HG03520 (cell line): ENCODE results near the gene AAMDC.
"Not testable (repeated sequence)": the region's sequence is repeated elsewhere in the genome, so short reads cannot be mapped to it uniquely, and the experiment has no call there.

Experiments
- ATAC-seq: cut with Tn5 transposase; IDR thresholded peaks from one replicate; pipeline ENCODE4 v1.9.1; 2021; ENCODE audit warnings: mild to moderate bottlenecking, moderate library complexity; ENCODE audit not compliant: unreplicated experiment

The AAMDC gene

GRCh38 chr11:77883775-77884174, 62.8 kb downstream of the AAMDC start:
- no peak for ATAC-seq

DNA sequence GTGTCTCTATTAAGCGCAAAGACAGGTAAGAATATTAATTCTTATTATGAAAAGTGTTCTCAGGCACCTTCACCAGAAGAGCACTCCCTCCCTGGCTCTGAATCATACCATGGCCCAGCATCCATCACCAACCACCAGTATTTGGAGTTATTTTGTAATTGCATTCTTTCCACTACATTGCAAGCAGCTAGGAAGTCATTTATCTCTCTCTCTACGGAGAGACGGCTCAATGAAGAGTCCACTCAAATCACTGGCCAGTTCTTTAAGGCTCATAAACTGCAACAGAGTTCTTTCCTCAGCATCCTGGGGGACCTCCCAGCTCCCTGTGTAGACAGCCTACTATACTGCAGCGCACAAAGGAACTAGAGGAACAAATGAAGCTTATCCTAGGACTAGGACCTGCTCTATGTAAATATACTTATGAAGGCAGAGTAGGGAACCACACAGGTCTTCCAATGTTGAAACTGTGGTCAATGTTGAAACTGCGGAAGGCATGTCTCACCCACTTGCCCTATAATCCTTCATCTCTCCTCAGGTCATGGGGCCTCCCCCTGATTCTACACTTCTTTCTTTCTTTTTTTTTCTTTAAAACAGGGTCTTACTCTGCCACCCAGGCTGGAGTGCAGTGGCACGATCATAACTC, 63.4 kb downstream of the AAMDC start:
- no peak for ATAC-seq

DNA sequence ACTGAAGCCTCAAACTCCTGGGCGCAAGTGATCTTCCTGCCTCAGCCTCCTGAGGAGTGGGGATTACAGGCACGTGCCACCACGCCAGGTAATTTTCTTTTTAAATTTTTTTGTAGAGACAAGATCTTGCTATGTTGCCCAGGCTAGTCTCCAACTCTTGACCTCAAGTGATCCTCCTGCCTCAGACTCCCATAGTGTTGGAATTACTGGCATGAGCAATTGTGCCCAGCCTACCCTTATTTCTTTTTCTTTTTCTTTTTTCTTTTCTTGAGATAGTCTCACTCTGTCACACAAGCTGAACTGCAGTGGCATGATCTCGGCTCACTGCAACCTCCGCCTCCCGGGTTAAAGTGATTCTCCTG, 63.9 kb downstream of the AAMDC start:
- no peak for ATAC-seq

- ATAC-seq: no peak
Measured at GRCh38 chr11:77886401-77886800, 65.5 kb downstream of the AAMDC start.

DNA sequence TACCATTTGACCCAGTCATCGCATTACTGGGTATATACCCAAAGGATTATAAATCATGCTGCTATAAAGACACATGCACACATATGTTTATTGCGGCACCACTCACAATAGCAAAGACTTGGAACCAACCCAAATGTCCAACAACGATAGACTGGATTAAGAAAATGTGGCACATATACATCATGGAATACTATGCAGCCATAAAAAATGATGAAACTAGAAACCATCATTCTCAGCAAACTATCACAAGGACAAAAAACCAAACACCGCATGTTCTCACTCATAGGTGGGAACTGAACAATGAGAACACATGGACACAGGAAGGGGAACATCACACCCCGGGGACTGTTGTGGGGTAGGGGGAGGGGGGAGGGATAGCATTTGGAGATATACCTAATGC, 68.1 kb downstream of the AAMDC start:
- not testable (repeated sequence) for ATAC-seq

DNA sequence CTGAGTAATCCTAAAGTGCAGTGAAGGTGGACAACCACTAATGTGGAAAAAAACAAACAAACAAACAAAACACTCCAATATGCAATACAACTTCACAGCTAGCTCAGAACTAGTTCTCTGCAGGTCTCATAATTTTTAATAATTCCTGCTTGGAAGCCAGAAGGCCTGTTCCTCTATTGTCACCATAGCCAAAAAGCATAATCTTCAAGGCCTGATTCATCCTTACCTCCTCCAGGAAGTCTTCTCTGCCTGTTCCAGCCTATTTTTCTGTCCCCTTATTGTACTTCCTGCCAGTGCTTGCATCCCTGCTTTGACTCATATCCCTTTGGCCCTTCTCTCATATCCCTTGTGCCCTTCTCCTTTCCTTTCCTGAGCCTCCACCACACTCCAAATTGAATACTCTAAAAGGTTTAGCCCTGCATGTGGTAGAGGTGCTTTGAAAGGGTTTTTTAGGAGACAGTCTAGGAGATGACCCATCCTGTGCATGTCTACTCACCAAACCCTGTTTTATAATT, 69.2 kb downstream of the AAMDC start:
- not testable (repeated sequence) for ATAC-seq

DNA sequence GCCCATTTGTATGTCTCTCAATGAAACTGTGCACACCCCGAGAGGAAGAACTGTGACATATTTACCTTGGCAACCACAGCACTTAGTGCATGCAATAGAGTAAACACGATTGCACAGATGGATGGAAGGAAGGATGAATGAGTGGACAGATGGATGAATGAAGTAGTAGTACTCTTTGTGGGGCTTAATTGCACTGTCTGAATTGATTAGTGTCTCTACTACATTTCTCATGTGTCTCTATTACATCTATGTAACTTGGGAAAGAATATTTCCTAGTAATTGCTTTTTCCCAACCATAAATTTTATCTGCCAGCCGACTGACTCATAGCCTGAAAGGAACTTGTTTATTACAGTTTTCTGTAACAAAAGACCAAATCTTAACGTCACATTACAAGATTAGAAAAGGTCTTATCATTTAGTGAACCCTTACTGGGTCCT, 69.7 kb downstream of the AAMDC start:
- not testable (repeated sequence) for ATAC-seq

DNA sequence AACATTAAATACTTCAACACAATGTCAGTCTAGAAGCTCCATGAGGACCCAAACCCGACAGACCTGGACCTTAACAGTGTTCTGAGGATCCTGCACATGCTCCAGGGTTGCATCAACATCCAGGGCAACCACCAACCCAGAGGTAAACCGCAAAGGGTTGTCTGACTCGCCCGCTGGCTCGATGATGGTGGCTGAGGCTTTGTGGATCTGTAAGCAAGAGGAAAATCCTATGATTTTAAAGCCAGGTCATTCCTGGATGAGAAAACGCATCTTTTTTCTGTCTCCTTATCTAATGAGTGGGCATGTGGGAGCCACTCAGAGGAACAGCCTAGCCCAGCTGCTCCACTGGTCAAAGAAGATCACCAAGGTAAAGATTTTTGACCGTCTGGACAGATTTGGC, 70.3 kb downstream of the AAMDC start:
- ATAC-seq: not testable (repeated sequence)

DNA sequence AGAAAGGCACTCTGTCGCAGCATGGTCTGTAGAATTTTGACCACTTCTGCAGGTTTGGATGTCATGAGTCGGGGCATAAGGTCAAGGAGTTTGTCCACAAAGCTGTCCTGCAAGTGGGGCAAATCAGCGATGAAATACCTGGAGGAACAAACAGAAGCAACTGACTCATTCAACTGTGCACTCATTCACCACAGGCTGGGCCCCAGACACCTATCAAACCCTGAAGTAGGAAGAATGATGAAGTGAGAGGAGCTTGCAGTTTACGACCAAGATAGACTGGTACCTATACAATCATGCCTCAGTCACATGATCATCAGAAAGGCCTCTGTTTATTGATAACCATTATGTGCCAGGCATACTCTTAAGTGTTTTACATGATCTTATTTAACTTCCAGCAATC, 70.8 kb downstream of the AAMDC start:
- not testable (repeated sequence) for ATAC-seq

GRCh38 chr11:77894949-77895348, 74.0 kb downstream of the AAMDC start:
- not testable (repeated sequence) for ATAC-seq

DNA sequence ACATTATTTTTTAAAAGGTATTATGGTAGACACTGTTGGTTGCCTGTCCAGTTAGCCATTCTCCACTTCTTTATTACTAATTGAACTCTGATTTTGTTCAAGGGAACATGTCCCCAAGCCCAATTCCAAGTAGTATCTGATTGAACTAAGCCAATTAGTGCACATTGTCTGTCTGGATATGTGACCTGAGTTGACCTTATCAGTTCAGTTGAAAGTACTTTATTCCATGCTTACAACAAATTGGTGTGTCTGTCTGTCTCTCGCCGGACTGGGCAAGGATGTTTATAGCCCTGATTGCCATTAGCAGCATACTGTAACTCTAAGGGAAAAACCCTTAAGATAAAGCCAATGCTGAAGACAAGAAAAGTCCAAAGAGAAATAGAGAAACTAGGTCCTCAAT, 87.9 kb downstream of the AAMDC start:
- ATAC-seq: no peak

DNA sequence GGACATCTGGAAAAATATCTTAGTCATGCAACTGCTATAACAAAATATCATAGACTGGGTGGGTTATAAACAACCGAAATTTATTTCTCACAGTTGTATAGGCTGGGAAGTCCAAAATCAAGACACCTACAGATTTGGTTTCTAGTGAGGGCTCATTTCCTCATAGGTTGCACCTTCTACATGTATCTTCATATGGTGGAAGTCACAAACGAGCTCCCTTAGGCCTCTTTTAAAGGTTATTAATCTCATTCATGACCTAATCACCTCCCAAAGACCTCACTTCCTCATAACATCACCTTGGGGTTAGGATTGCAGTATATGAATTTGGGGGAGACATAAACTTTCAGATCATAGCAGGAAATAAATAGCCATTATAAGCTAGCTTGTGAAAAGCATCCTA, 88.3 kb downstream of the AAMDC start:
- ATAC-seq: no peak

DNA sequence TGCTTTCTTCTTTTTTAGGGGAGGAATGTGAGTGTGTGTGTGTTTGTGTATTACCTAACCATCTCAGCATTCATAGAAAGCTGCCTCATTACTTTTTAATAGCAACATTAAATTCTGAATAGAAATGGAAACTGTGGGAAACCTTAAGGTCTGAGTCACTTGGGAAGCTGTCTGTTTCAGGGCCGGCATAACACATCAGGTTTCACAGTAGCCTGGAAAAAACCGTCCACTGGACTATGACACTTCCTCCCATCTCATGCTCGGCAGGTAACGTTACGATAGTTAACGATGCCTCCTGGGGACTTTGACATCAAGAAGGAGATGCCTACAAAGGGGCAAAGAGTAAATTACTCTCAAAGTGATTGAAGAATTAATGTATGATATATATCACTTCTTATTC, 89.9 kb downstream of the AAMDC start:
- not testable (repeated sequence) for ATAC-seq

- not testable (repeated sequence) for ATAC-seq
Measured at GRCh38 chr11:77913608-77914306, 92.8 kb downstream of the AAMDC start.

GRCh38 chr11:77914307-77914791, 93.4 kb downstream of the AAMDC start:
- not testable (repeated sequence) for ATAC-seq

DNA sequence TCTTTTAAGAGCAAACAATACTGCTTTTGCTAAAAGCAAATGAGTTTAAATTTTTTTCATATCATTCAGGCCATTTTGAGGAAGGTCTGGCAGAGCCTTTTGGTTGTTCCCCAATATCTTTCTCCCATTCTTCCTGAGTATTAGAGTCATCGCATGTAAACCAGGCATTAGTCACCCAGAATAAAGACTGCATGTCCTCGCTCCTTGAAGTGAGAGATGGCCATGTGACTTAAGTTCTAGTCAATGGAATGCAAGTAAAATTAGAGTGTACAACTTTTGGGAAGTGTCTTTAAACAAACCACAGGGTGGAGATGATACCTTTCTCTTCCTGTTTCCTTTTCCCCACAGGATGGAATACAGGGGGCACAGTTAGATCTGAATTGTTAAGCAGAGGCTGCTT, 96.8 kb downstream of the AAMDC start:
- ATAC-seq: not testable (repeated sequence)
